ENCODE results near the gene KCNQ1.

KCNQ1 gene

DNA sequence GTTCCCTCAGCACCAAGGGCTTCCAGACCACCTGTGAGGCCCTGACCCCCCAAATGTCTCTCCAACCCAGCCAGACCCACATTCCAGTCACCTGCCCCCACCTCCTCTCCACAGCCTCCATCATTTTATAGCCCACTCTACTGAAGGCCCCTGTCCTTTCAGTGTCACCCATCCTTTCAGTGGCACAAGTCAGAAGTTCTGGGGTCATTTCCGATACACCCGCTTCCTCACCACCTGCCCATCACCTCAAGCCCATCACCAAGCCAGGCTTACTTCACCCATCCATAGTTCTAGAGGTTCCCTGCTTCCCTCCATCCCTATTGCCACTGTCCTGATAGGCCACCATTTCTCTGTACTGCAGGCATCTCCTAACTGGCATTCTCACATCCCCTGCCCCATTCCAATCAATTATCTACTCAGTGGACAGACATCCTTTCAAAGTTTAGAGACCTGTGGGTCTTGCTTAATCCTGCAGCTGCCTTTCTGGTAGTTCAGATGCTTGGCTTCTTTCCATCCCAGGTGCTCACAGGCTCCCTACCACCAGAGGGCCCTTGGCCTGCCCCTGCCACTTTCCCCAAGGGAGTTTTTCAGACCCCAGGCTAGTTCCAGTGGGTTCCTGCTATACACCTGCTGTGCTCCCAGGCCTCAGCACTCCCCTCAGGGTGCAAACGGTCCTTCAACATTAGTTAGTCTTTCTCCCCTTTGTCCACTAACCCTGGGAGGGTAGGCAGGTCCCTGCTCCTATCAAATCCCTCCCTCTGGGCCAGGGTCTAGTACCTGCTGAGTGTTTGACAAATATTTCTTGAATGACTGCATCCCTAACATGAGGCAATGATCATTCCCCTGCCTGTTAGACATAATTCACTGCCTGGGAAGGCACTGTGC lies 247.4 kb downstream of the KCNQ1 start:
- TF ChIP-seq CTCF (IDR thresholded peaks at IDR 0.05; ENCODE audit: insufficient read depth, low read depth, low read length, missing control alignments), result peak; percentile 14
- DNase-seq (ENCODE audit: low read depth), result peak; percentile 18
- H3K4me3 ChIP-seq (ENCODE audit: low read depth, low read length), result no peak overlapping the region

DNA sequence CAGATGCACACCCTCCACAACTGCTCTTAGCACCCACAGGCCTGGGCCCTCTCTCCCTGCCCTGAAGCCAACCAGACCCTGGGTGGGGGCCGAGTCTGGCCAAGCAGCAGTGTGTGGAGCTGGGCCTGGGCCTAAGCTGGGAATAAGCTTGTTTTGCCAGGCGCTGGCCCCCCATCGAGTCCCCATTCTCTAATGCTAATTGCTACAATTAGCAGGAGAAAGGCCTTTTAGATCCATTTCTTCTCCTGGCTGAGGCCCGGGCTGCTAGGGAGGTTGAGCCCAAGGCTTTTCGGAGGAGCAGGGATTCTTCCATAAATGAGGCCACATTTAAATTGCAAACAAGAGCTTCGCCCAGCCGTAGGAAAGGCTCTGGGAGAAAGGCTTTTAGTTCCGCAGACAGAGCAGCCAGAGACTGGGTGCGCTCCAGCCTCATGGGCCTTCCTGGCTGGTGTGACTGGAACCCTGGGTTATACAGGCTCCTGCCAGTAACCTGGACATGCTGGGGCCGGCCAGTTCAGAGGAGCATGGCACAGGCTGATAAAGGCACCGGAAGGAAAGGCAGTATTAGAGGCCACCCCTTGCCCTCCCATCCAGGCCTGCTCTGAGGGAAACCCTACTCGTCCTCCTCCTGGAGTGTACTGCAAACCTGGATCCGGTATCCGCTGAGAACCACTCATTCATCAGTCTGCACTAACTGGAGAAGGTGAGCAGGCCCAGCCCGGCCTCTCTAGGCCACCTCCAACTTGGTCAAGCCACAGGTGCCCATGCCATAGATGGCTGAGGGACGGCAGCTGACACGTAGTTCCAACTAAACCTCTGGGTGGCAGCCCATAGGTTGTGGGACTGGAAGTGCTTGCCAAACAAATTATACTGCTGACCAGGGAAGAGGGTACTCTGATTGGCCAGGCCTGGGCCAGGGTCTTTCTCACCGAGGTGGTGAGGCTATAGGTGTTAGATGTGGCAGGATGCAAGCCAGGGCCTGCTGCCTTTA lies 248.8 kb downstream of the KCNQ1 start:
- H3K4me3 ChIP-seq (ENCODE audit: low read depth, low read length), result no peak overlapping the region
- DNase-seq (ENCODE audit: low read depth), result no peak
- no peak for TF ChIP-seq CTCF (IDR thresholded peaks at IDR 0.05; ENCODE audit: insufficient read depth, low read depth, low read length, missing control alignments)

- TF ChIP-seq CTCF (IDR thresholded peaks at IDR 0.05; ENCODE audit: insufficient read depth, low read depth, low read length, missing control alignments), result no peak
- peak; percentile 28 for DNase-seq (ENCODE audit: low read depth)
- H3K4me3 ChIP-seq (ENCODE audit: low read depth, low read length), result no peak overlapping the region
Observed at GRCh38 chr11:2694495-2694894, 249.7 kb downstream of the KCNQ1 start.

DNA sequence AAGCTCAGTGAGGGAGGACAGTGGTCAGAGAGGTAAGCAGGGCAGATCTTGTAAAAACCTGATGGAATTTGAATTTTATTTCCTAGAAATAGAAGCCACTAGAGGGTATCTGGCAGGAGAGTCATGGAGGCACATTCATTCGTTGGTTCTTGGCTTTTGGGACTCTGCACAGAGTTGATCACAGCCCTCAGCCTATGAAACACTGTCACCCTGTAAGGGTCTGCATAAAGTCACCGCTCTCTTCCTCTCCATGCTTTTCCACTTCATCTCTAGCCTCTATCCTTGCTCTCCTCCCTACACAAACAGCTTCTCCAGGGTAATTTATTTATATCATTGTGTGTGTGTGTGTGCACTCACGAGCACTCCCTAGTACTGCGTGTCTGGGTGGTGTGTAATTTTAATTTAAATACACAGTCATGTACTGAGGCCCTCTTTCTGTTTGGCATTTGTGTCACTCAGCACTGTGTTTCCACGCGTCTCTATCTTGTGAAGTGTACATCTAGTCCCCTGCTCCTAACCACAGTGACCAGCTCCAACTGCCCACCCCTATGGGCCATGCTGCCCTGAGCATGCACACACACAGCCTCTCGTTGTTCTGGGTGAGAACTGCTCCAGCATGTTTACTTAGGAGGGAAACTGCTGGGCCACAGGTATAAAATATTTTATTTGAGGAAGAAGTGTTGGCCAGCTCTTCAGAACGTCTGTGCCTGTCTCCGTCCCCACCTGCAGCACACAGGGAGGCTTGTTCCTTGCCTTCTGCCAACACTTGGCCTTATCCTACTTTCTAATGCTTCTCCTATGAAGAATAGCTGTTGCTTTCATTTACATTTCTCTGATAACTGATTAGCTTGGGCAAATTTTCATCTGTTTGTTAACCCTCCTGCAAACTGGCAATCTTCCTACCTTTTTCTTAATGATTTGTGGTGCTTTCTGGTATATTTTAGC lies 250.5 kb downstream of the KCNQ1 start:
- TF ChIP-seq CTCF (IDR thresholded peaks at IDR 0.05; ENCODE audit: insufficient read depth, low read depth, low read length, missing control alignments), result no peak
- H3K4me3 ChIP-seq (ENCODE audit: low read depth, low read length), result no peak overlapping the region
- no peak for DNase-seq (ENCODE audit: low read depth)

GRCh38 chr11:2696455-2696854 lies 251.6 kb downstream of the KCNQ1 start:
- no peak for DNase-seq (ENCODE audit: low read depth)
- no peak for TF ChIP-seq CTCF (IDR thresholded peaks at IDR 0.05; ENCODE audit: insufficient read depth, low read depth, low read length, missing control alignments)
- H3K4me3 ChIP-seq (ENCODE audit: low read depth, low read length), result no peak overlapping the region

GRCh38 chr11:2697866-2698265 lies 253.1 kb downstream of the KCNQ1 start:
- DNase-seq (ENCODE audit: low read depth), result no peak
- TF ChIP-seq CTCF (IDR thresholded peaks at IDR 0.05; ENCODE audit: insufficient read depth, low read depth, low read length, missing control alignments), result no peak
- peak overlapping the region; percentile 61; the same call in 1 of the 2 replicates for H3K4me3 ChIP-seq (ENCODE audit: low read depth, low read length)
